Osteoblast (primary cell): ENCODE results near the gene TMEM108. TPM values are rescaled to one million over a fixed set of nuclear protein-coding genes. Genes with fewer than 3 reads are reported as not detected.

Experiments
- DNase-seq: peaks from one replicate; pipeline ENCODE4 v3.0.0; 2011; ENCODE audit warnings: low spot score, mixed read lengths; ENCODE audit not compliant: insufficient read length; ENCODE audit errors: missing footprints
- H2AFZ ChIP-seq: 2 replicates; pipeline ENCODE4 v1.6.0; 2011; ENCODE audit warnings: mild to moderate bottlenecking, low read length
- H3K27ac ChIP-seq: 2 replicates; pipeline ENCODE4 v1.5.1; 2011; ENCODE audit warnings: mild to moderate bottlenecking, low read depth, low read length, moderate library complexity
- H3K27me3 ChIP-seq: 2 replicates; pipeline ENCODE4 v1.6.0; 2012; ENCODE audit warnings: mild to moderate bottlenecking, control low read depth, inconsistent platforms, low read length, moderate library complexity; ENCODE audit not compliant: insufficient read depth
- H3K36me3 ChIP-seq: 2 replicates; pipeline ENCODE4 v1.5.1; 2011; ENCODE audit warnings: mild to moderate bottlenecking, low read length, control low read depth, moderate library complexity; ENCODE audit not compliant: insufficient read depth
- H3K4me1 ChIP-seq: 2 replicates; pipeline ENCODE4 v1.5.1; 2011; ENCODE audit warnings: mild to moderate bottlenecking, low read length, control low read depth, moderate library complexity; ENCODE audit not compliant: insufficient read depth
- H3K4me2 ChIP-seq: 2 replicates; pipeline ENCODE4 v1.6.0; 2011; ENCODE audit warnings: mild to moderate bottlenecking, low read length; ENCODE audit not compliant: insufficient read depth
- H3K4me3 ChIP-seq: fragments of 200-600 bp; sonication (generic); 3 replicates; pipeline ENCODE4 v1.5.1; 2012; ENCODE audit warnings: mild to moderate bottlenecking, low read length, inconsistent platforms; ENCODE audit not compliant: insufficient read depth
- H3K79me2 ChIP-seq: 2 replicates; pipeline ENCODE4 v1.6.0; 2012; ENCODE audit warnings: mild to moderate bottlenecking, low read length, control low read depth, inconsistent platforms; ENCODE audit not compliant: insufficient read depth
- H3K9me3 ChIP-seq: 2 replicates; pipeline ENCODE4 v1.5.1; 2011; ENCODE audit warnings: low read depth, low read length, control low read depth
- H4K20me1 ChIP-seq: 2 replicates; pipeline ENCODE4 v1.6.0; 2012; ENCODE audit warnings: mild to moderate bottlenecking, low read length, control low read depth; ENCODE audit not compliant: insufficient read depth
- total RNA-seq: library from RNA; depleted of rRNA; stranded (reverse); fragments of >200 nt; gene quantifications from 2 replicates; pipeline ENCODE4 v1.2.3, GENCODE V29; 2012
- TF ChIP-seq, protein P1 (sequence below): IDR thresholded peaks from 2 replicates; pipeline ENCODE4 v1.5.1; 2011; ENCODE audit warnings: mild to moderate bottlenecking, low read depth, low read length, moderate library complexity; ENCODE audit errors: extremely low read depth

Gene TMEM108
- total RNA-seq, 1 donor: 0.36 TPM

DNA sequence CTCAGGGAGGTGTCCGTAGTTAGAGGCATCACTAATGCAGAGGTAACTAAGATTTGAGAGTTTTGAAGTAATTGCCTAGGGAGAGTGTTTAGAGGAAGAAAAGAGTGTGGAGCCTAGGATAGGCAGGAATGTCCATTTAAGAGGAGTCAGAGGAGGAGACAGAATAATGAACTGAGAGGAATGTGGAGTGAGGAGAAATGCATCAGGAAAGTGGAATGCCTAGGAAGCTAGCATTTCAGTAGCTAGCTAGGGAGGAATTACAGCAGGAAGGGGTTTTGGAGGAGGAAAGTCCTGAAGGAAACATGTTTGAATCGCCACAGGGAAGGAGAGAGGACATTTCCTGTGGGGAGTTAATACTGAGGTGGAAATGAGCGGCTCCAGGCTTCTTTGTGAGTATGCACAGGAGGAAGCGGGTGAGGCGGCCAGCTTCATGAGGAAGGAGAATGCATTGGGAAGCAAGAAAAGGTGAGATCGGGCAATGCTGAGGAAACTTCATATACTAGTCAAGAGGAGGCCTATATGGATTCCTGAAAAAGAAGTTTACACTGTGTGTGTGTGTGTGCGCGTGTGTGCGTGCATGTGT lies 154.3 kb downstream of the TMEM108 start:
- Histone ChIP-seq H4K20me1 (no peaks in the 10 kb centered on the region), H3K27me3 (peaks cover 3% of the 10 kb centered on the region), H3K4me2 (no peak overlapping the region), H3K79me2 (no peaks in the 10 kb centered on the region), H3K4me3 (no peak overlapping the region), H3K27ac (no peak overlapping the region), H3K4me1 (no peaks in the 10 kb centered on the region), H3K9me3 (no peaks in the 10 kb centered on the region), H3K36me3 (no peaks in the 10 kb centered on the region), H2AFZ (no peak overlapping the region)
- no peak for DNase-seq
- TF ChIP-seq, protein P1, sequence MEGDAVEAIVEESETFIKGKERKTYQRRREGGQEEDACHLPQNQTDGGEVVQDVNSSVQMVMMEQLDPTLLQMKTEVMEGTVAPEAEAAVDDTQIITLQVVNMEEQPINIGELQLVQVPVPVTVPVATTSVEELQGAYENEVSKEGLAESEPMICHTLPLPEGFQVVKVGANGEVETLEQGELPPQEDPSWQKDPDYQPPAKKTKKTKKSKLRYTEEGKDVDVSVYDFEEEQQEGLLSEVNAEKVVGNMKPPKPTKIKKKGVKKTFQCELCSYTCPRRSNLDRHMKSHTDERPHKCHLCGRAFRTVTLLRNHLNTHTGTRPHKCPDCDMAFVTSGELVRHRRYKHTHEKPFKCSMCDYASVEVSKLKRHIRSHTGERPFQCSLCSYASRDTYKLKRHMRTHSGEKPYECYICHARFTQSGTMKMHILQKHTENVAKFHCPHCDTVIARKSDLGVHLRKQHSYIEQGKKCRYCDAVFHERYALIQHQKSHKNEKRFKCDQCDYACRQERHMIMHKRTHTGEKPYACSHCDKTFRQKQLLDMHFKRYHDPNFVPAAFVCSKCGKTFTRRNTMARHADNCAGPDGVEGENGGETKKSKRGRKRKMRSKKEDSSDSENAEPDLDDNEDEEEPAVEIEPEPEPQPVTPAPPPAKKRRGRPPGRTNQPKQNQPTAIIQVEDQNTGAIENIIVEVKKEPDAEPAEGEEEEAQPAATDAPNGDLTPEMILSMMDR: no peak

- no peak for DNase-seq
Observed at GRCh38 chr3:133192967-133193366, 154.8 kb downstream of the TMEM108 start.

DNA sequence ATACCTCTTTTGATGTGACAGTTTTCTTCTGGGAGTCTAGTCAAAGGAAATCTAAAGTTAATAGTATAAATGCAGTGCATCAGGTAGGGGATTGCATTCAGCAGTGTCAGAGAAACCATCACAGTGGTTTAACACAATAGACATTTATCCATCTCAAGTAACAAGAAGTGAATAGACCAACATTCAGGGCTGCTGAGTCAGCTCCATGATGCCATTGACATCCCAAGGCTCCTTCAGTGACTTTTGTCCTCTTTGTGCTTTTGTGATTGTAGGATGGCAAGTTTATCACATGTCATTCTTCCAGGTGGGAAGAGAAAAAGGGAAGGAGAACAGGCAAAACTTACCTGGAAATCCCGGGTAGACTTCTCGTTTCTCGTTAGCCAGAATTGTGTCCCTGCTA lies 158.3 kb downstream of the TMEM108 start:
- no peak overlapping the region for H3K4me2 ChIP-seq
- no peaks in the 10 kb centered on the region for H3K27me3 ChIP-seq
- H3K9me3 ChIP-seq: no peaks in the 10 kb centered on the region
- no peaks in the 10 kb centered on the region for H4K20me1 ChIP-seq
- no peak overlapping the region for H3K4me3 ChIP-seq
- no peaks in the 10 kb centered on the region for H3K4me1 ChIP-seq
- TF ChIP-seq, protein P1: no peak
- no peak for DNase-seq
- no peak overlapping the region for H3K27ac ChIP-seq
- H3K36me3 ChIP-seq: no peaks in the 10 kb centered on the region
- no peaks in the 10 kb centered on the region for H3K79me2 ChIP-seq
- no peak overlapping the region for H2AFZ ChIP-seq

More at GRCh38 chr3:133192967-133193366, 154.8 kb downstream of the TMEM108 start:
- Histone ChIP-seq H3K79me2 (no peaks in the 10 kb centered on the region), H3K4me3 (no peak overlapping the region), H3K27ac (no peak overlapping the region), H4K20me1 (no peaks in the 10 kb centered on the region), H3K4me2 (no peak overlapping the region), H3K36me3 (no peaks in the 10 kb centered on the region), H2AFZ (no peak overlapping the region), H3K27me3 (peaks cover 3% of the 10 kb centered on the region), H3K9me3 (no peaks in the 10 kb centered on the region), H3K4me1 (no peaks in the 10 kb centered on the region)
- TF ChIP-seq, protein P1: no peak

DNA sequence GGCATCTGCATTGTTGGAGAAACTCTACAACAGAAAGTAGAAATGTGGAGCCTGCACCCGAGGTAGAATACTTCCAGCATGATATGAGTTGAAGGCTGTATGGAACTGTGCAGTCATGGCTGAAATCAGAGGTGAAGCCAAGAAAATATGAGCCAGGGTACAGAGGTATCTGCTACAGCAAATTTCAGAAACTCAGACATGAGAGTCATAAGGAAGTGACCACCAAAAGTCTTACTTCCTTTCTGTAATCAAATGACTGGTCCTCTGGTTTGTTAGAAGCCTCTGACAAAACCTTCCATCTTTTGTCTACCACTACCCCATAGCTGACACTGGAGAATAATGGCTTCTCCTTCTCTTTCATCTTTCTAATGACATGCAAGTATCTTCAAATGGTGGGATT lies 159.4 kb downstream of the TMEM108 start:
- Histone ChIP-seq H3K27ac (no peak overlapping the region), H3K4me2 (no peak overlapping the region), H3K4me3 (no peak overlapping the region), H3K79me2 (no peaks in the 10 kb centered on the region), H3K27me3 (no peaks in the 10 kb centered on the region), H3K36me3 (no peaks in the 10 kb centered on the region), H3K9me3 (no peaks in the 10 kb centered on the region), H2AFZ (no peak overlapping the region), H4K20me1 (no peaks in the 10 kb centered on the region), H3K4me1 (no peaks in the 10 kb centered on the region)
- no peak for DNase-seq
- TF ChIP-seq, protein P1: no peak
